IPS-18a (cell line): ENCODE measurements around the gene PCDHGA11.
"Not testable (repeated sequence)": the region's sequence is repeated elsewhere in the genome, so short reads cannot be mapped to it uniquely, and the experiment has no call there.

Experiments
- H3K27ac ChIP-seq: one replicate; pipeline ENCODE4 v1.5.1; 2013; ENCODE audit warnings: low read length
- H3K27me3 ChIP-seq: one replicate; pipeline ENCODE4 v1.6.1; 2013; ENCODE audit warnings: mild to moderate bottlenecking, low read length; ENCODE audit not compliant: control insufficient read depth, insufficient read depth
- H3K36me3 ChIP-seq: one replicate; pipeline ENCODE4 v1.6.1; 2013; ENCODE audit warnings: low read depth, low read length; ENCODE audit not compliant: control insufficient read depth
- H3K4me1 ChIP-seq: one replicate; pipeline ENCODE4 v1.6.1; 2013; ENCODE audit warnings: low read depth, low read length; ENCODE audit not compliant: control insufficient read depth
- H3K4me3 ChIP-seq: one replicate; pipeline ENCODE4 v1.5.1; 2013; ENCODE audit warnings: low read length
- H3K9ac ChIP-seq: one replicate; pipeline ENCODE4 v1.6.1; 2013; ENCODE audit warnings: mild to moderate bottlenecking, low read length, moderate library complexity
- H3K9me3 ChIP-seq: one replicate; pipeline ENCODE4 v1.6.1; 2013; ENCODE audit warnings: low read depth, low read length; ENCODE audit not compliant: control insufficient read depth

Gene PCDHGA11

DNA sequence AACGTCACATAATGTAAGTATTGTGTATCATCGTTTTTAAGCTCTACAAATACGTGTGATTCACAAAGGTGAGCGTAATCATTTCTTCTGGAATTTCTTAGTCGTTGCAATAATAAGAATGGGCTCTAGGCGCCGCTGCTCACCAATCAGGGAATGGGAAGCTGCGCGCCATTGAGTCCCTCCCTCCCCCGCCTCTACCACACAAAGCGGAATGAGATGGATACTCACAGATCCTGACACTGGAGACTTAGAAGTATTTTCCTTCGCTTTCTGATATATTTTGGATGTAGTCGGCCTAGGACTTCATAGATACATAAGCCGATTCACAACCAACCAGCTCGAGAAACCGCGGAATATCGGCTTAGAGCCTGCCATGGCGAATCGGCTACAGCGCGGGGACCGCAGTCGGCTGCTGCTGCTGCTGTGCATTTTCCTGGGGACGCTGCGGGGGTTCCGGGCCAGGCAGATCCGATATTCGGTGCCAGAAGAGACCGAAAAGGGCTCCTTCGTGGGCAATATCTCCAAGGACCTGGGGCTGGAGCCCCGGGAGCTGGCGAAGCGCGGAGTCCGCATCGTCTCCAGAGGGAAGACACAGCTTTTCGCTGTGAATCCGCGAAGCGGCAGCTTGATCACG is at the start of gene PCDHGA11:
TSS of gene PCDHGA11 (plus strand) at position 197 of the 634 bp plus-strand sequence. CDS start at position 374, 177 bp downstream.
- H3K36me3 ChIP-seq = no peaks in the 10 kb centered on the region
- H3K9ac ChIP-seq = no peak within 1 kb of the TSS
- H3K4me3 ChIP-seq = peak within 1 kb of the TSS; percentile 5
- peaks cover 8% of the 10 kb centered on the region for H3K27me3 ChIP-seq
- H3K4me1 ChIP-seq = no peaks in the 10 kb centered on the region
- H3K27ac ChIP-seq = no peak within 1 kb of the TSS
- H3K9me3 ChIP-seq = peaks cover 51% of the 10 kb centered on the region

GRCh38 chr5:141371572-141372475 is 49.0 kb upstream of the PCDHGA11 start:
- H3K27ac ChIP-seq = no peak overlapping the region
- H3K9ac ChIP-seq = no peak overlapping the region
- peaks cover 17% of the 10 kb centered on the region for H3K9me3 ChIP-seq
- no peak overlapping the region for H3K4me3 ChIP-seq
- H3K27me3 ChIP-seq = no peaks in the 10 kb centered on the region
- no peaks in the 10 kb centered on the region for H3K4me1 ChIP-seq
- H3K36me3 ChIP-seq = no peaks in the 10 kb centered on the region

- Histone ChIP-seq H3K9ac (no peak within 1 kb of the TSS), H3K27me3 (no peaks in the 10 kb centered on the region), H3K36me3 (no peaks in the 10 kb centered on the region), H3K4me1 (no peaks in the 10 kb centered on the region), H3K4me3 (no peak within 1 kb of the TSS), H3K27ac (no peak within 1 kb of the TSS), H3K9me3 (peaks cover 13% of the 10 kb centered on the region)
Measured at GRCh38 chr5:141373673-141374317, 47.1 kb upstream of the PCDHGA11 start, which contains the start of gene PCDHGA6. Gene PCDHGA6 (plus strand): TSS chr5:141373891. CDS start chr5:141374084, 193 bp downstream.

- no peaks in the 10 kb centered on the region for H3K36me3 ChIP-seq
- no peaks in the 10 kb centered on the region for H3K4me1 ChIP-seq
- peaks cover 13% of the 10 kb centered on the region for H3K9me3 ChIP-seq
- no peak overlapping the region for H3K9ac ChIP-seq
- no peaks in the 10 kb centered on the region for H3K27me3 ChIP-seq
- no peak overlapping the region for H3K27ac ChIP-seq
- H3K4me3 ChIP-seq = no peak overlapping the region
Measured at GRCh38 chr5:141374627-141375026, 46.2 kb upstream of the PCDHGA11 start.

DNA sequence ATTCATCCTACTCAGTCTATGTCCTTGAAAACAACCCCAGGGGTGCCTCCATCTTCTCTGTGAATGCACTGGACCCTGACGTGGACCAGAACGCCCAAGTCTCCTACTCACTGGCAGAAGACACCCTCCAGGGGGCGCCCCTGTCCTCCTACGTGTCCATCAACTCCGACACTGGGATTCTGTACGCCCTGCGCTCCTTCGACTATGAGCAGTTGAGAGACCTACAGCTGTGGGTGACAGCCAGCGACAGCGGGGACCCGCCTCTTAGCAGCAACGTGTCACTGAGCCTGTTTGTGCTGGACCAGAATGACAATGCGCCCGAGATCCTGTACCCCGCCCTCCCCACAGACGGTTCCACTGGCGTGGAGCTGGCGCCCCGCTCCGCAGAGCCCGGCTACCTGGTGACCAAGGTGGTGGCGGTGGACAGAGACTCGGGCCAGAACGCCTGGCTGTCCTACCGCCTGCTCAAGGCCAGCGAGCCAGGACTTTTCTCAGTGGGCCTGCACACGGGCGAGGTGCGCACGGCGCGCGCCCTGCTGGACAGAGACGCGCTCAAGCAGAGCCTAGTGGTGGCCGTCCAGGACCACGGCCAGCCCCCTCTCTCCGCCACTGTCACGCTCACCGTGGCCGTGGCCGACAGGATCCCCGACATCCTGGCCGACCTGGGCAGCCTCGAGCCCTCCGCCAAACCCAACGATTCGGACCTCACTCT is 45.3 kb upstream of the PCDHGA11 start:
- not testable (repeated sequence) for H3K36me3 ChIP-seq, H3K27ac ChIP-seq, H3K9ac ChIP-seq, H3K4me1 ChIP-seq, H3K4me3 ChIP-seq, H3K27me3 ChIP-seq
- peaks cover 13% of the 10 kb centered on the region for H3K9me3 ChIP-seq

- Histone ChIP-seq H3K27ac (no peak within 1 kb of the TSS), H3K4me1 (no peaks in the 10 kb centered on the region), H3K27me3 (no peaks in the 10 kb centered on the region), H3K36me3 (no peaks in the 10 kb centered on the region), H3K9ac (no peak within 1 kb of the TSS), H3K4me3 (no peak within 1 kb of the TSS), H3K9me3 (peaks cover 29% of the 10 kb centered on the region)
Measured at GRCh38 chr5:141382469-141383294, 38.2 kb upstream of the PCDHGA11 start, which contains the start of gene PCDHGA7. Gene PCDHGA7 (plus strand): TSS chr5:141382742. CDS start chr5:141382900, 158 bp downstream.

DNA sequence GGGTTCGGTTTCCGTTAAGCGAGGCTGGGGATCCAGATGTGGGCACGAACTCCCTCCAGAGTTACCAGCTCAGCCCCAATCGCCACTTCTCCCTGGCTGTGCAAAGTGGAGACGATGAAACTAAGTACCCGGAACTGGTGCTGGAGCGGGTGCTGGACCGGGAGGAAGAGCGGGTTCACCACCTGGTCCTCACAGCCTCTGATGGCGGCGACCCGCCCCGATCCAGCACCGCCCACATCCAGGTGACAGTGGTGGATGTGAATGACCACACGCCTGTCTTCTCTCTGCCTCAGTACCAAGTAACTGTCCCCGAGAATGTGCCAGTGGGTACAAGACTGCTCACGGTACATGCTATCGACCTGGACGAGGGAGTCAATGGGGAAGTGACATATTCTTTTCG is 37.5 kb upstream of the PCDHGA11 start:
- Histone ChIP-seq H3K27ac (no peak overlapping the region), H3K36me3 (no peaks in the 10 kb centered on the region), H3K4me1 (no peaks in the 10 kb centered on the region), H3K9ac (no peak overlapping the region), H3K27me3 (no peaks in the 10 kb centered on the region), H3K9me3 (peaks cover 31% of the 10 kb centered on the region), H3K4me3 (no peak overlapping the region)

- Histone ChIP-seq H3K9me3 (peaks cover 38% of the 10 kb centered on the region), H3K27me3 (no peaks in the 10 kb centered on the region), H3K27ac (no peak overlapping the region), H3K4me1 (no peaks in the 10 kb centered on the region), H3K9ac (no peak overlapping the region), H3K4me3 (no peak overlapping the region), H3K36me3 (no peaks in the 10 kb centered on the region)
Measured at GRCh38 chr5:141384471-141385267, 36.2 kb upstream of the PCDHGA11 start.

DNA sequence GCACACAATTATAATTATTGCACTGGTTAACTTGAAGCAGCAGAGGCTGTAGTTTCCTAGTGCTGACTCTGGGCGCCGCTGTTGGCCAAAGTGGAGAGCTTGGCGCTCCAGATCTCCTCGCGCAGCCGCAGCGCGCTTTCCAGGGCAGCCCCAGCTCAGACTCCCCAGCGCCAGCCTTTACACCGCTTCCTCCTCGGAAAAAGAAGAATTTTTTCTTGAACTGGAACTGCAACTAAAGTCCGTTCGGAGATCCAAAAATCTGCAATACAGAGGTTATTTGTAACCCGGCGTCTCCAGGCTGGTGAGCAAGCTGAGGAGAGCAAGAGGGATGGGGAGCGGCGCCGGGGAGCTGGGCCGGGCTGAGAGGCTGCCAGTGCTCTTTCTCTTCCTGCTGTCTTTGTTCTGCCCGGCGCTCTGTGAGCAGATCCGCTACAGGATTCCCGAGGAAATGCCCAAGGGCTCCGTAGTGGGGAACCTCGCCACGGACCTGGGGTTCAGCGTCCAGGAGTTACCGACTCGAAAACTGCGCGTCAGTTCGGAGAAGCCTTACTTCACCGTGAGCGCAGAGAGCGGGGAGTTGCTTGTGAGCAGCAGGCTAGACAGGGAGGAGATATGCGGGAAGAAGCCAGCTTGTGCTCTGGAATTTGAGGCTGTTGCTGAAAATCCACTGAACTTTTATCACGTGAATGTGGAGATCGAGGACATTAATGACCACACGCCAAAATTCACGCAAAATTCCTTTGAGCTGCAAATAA is 33.1 kb upstream of the PCDHGA11 start, which contains the start of gene PCDHGB4:
TSS of gene PCDHGB4 (plus strand) at position 142 of the 755 bp plus-strand sequence. CDS start at position 329, 187 bp downstream.
- H3K27me3 ChIP-seq, H3K27ac ChIP-seq, H3K9ac ChIP-seq, H3K4me3 ChIP-seq, H3K36me3 ChIP-seq, H3K4me1 ChIP-seq: not testable (repeated sequence)
- H3K9me3 ChIP-seq = peaks cover 49% of the 10 kb centered on the region
